GM19351 (cell line): ENCODE data around the gene RNASE1.

Experiments
- ATAC-seq: cut with Tn5 transposase; IDR thresholded peaks from one replicate; pipeline ENCODE4 v1.9.1; 2021; ENCODE audit warnings: mild to moderate bottlenecking, moderate library complexity; ENCODE audit not compliant: unreplicated experiment

Gene RNASE1

DNA sequence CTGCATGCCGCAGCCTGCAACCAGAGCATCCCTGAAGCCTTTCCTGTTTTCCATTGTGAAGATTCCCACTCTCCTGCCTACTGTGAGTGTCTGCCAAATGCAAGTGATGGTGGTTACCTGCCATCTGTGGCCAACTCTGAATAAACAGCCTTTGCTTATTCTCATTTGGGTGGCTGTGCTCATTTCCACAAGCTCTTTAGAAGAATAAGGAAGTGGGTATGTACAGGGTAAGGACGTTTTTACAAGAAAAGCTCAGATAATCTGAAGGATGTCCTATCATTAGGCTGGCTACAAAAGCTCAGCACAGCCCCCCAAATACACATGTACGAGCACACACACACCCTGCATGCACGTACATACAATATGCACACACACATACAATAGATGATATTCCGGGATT is 7.3 kb upstream of the RNASE1 start:
- ATAC-seq = no peak

DNA sequence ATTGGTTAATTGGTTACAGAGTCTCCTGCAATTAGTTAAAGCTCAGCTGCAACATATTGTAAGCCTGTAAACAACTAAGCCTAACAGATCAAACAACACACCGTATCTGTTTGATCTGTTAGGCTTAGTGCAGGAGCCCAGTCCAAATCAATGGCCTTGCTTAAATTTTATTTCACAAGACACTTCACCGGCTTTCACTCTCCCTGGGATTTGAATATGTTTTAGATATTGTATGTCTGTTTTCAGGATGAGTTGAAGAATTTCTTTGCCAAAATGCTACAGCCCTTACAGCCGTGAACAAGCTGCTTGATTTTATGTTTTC is 5.5 kb upstream of the RNASE1 start:
- ATAC-seq = no peak

DNA sequence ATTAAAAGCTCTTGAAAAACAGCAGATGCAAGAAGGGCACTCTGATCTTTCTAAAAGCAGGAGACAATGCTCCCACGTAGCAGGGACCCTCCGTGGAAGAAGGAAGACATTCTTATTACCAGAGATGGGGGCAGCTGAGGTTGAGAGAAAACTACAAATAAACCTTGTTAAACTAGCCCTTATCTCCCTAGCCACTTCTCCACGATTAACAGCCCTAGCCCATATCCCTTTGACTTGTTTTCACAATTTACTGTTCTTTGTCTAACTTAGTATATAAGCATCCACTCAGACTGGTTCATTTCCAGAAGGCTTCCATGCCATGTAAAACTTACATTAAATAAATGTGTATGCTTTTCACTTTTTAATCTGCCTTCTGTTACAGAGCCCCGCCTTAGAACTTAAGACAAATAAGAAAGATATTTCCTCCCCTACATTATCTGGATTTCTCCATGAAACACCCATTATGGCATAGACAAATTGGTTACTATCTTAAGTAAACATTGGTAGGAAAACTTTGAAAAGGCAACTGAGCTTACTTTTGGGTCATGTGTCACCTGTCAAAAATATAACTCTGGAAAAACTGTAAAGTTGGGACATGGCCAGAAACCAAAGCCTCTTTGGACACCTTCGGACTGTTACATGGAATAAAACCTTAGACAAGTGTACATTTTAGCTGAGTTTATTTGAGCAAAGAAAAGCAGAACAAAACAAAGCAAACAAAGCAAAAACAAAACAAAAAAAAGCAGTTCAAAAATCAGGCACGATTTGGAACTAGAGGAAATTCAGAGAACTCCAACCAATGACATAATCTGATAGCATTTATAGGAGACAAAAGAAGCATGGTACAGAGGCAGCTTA is 4.9 kb upstream of the RNASE1 start:
- no peak for ATAC-seq

DNA sequence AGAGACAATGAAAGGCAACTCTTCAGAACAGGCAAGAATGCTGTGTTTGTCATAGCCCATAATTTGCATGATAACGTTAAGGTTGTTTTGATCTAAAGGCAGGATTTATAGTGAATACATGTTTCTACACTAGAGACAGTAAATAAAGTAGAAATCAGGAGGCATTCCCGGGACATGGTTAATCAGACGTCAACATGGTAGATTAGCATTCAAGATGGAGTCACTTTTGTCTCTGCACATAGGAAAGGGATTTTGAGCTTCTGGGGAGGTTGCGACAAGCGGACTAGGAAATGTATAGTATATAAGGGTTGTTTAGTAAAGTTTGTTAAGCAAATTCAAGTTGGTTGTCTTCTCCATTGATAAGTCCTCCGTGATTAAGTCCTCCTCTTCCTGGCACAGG is 2.8 kb upstream of the RNASE1 start:
- ATAC-seq = no peak

DNA sequence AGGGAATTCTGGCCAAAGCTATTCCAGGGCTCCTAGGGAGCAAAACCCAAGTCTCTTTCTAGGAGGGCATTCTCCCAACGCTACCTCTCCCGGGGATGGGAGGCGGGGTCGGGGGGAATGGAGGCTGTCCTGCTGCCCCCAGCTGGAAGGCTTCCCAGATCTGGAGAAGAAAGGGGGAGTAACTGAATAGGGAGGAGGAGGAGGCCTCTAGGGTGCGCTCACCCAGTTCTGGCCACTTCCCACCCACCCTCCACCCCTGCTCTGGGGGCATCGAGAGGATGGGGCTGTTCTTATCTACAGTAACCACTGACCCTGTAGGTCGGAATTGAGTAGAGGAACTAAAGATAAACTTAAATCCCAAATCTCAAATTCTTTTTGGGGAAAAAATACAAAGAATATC is 579 bp upstream of the RNASE1 start:
- ATAC-seq = no peak

DNA sequence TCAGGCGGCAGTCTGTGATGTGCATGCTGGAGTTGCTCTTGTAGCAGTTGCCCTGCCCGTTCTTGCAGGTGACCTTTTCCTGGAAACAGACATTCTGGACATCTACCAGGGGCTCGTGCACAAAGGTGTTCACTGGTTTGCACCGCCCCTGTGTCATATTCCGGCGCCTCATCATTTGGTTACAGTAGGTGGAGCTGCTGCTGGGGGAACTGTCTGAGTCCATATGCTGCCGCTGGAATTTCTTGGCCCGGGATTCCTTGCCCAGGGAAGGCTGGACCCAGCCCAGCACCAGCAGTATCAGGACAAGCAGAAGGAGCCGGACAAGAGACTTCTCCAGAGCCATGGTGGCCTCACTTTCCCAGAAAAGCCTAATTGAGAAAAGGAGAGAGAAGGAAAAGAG is 918 bp downstream of the RNASE1 start:
- no peak for ATAC-seq

DNA sequence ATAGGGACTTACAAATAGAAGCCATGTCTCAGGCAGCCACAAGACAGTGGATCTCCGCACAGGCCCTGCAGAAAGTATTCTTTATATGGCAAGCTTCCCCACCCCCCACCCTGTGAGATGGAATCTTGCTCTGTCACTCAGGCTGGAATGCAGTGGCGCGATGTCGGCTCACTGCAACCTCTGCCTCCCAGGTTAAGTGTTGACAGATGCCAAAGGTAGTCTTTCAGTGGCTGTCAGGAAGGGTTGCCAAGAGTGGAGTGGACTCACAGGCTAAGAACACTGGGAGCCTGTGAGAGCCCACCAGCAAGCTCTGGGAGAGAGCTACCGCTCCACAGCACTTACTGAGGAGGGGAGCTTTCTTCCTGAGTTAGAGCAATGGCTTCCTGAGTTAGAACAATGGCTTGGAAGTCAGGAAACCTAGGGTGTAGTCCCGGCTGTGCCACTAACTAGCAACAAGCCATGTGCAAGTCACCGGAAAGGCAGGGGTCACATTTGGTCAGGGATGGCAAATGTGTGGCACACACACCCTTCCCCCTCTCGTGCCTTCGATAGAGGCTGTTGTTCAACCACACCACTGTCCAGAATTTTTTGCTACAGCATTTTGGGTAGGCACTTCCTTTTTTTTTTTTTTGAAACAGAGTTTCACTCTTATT is 2.6 kb downstream of the RNASE1 start:
- no peak for ATAC-seq

DNA sequence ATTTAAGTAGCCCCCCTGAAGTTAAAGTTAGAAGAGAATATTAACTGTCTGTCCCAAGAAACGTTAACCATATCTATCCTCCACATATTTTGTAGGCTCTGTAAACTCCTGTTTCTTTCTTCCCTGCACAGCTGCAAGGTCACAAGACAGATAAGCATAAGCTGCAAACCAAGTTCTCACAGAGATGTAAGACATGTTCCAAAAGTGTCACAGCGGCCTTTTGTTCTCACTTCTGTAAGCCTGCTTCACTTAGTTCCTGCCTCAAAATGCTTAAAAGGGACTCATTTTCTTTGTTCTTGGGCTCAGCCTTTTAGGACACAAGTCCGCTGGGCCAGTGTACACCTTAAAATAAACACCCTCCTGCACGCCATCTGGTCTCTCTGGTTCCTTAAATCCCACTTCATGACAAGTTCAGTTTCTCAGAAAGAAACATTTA is 3.2 kb downstream of the RNASE1 start:
- no peak for ATAC-seq

DNA sequence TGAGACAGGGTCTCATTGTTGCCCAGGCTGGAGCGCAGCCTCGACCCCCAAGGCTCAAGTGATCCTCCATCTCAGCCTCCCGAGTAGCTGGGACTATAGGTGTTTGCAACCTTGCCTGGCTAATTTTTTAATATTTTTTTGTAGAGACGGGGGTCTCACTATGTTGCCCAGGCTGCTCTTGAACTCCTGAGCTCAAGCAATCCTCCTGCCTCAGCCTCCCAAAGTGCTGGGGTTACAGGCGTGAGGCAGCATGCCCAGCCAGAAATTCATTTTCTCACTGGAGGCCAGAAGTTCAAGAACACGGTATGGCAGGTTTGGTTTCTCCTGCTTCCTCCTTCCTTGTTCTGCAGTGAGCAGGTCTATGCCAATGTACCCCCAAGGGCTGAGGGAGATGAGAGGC is 3.7 kb downstream of the RNASE1 start:
- ATAC-seq = no peak

DNA sequence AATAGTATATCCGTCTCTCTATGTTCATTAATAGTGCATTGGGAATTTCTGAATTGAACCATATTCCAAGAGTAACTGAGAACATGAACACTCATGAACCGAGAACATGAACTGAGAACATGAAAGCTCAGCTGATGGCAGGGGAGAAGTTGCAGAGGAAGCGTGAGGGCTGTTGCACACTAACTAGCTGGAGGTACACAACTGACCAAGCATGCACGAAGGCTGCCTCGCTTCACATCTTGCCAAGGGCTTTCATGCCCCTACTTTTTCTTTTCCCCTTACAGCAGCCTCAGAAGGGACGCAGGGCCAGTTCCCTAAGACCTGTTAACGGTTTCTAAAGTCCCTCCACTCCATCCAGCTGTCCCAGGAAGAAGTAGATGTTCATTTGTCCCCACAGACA is 4.3 kb downstream of the RNASE1 start:
- ATAC-seq = no peak

DNA sequence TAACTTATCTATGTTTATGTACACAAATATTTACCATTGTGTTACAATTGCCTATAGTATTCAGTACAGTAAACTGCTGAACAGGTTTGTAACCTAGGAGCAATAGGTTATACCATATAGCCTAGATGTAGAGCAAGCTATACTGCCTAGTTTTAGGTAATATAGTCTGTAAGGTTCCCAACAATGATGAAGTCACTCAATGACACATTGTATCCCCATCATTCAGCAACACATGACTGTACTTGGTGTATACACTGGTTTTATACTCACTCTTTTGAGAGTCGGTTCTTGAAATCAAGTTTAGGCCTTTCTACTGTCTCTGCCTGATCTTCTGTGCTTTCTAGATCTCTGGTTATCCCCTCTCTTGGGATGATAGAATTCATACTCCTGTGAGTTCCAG is 5.5 kb downstream of the RNASE1 start:
- ATAC-seq = no peak

DNA sequence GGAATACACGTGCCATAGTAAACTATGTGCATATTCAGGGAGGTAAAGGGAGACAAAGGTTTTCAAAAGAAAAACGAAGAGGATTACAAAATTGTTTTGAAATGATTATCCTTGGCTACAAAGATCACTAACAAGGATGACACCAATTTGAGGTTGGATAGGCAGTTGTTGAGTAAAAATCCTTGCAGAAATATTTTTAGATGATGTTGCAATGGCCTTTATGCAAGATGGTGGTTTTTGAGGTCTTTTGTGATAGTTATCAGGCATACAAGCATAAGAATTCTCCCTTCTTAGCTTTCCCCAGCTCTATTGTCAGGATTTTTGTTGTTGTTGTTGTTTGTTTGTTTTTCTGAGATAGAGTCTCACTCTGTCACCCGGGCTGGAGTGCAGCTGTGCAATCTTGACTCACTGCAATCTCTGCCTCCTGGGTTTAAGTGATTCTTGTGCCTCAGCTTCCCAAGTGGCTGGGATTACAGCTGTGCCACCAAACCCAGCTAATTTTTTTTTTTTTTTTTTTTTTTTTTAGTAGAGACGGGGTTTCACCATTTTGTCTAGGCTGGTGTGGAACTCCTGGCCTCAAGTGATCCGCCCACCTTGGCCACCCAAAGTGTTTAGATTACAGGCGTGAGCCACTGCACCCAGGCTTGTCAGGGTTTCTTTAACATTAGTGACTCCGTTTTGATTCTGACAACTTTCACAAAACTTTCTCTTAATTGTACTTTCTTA is 7.8 kb downstream of the RNASE1 start:
- no peak for ATAC-seq

DNA sequence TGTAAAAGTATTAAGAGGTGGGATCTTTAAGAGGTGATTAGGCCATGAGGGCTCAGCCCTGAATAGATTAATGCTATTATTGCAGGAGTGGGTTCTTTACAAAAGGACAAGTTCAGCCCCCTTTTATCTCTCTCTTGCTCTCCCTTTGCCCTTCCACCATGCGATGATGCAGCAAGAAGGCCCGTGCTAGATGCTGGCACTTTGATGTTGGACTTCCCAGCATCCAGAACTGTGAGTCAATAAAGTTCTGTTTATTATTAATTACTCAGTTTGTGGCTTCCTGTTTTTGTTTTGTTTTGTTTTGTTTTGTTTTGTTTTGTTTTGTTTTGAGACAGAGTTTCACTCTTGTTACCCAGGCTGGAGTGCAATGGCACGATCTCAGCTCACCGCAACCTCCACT is 10.1 kb downstream of the RNASE1 start:
- ATAC-seq = no peak

DNA sequence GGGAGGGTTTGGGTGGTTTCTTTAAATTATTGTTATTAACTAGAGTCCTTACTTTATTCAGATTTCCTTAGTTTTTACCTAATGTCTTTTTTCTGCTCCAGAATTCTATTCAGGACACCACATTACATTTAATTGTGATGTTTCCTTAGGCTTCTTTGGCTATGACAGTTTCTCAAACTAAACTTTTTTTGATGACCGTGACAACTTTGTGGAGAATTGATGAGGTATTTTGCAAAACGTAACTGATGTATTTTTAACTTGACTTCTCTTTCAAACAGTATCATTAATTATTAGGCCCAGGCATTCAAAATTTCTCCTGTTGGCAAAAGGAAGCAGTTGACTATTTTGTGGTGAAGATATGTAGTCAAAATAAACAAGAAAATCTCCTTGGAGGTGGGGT is 11.0 kb downstream of the RNASE1 start:
- no peak for ATAC-seq

DNA sequence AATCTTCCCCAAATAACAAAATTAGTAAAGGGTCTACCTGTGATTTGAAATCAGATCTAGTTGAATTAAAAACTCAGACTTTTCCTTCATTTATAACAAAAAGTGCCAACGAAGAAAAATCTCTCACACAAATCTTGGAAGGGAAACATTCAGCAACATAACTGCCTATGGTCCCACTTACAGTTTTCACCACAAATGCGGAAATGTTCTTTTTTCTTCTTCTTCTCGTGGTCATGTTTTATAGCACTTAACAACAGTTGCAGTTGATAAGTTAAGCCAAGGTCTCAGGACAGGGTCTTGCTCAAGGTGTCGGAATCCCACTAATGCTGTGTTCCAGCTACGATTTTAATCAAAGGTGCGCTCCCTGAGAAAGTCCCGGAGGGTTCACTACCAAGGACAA is 11.5 kb downstream of the RNASE1 start:
- ATAC-seq = no peak

DNA sequence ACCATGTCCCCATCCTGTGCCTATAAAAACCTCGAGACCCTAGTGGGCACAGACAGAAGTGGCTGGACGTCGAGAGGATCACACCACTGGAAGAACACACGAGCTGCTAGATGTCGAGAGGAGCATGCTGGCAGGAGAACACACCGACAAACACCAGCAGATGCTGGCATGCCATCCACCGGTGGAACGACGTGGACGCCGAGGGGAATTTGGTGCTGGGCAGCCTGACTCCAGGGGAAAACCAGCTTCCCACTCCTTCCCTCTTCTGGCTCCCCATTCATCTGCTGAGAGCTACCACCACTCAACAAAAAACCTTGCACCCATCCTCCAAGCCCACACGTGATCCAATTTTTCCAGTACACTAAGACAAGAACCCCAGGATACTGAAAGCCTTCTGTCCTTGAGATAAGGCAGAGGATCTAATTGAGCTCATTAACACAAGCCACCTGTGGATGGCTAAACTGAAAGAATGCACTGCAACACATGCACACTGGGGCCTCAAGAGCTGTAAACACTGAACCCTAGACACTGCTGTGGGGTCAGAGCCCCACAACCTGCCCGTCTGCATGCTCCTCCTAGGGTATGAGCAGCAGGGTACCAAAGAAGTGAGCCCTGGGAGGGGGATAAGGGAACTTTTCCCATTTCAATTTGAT is 12.1 kb downstream of the RNASE1 start:
- no peak for ATAC-seq

DNA sequence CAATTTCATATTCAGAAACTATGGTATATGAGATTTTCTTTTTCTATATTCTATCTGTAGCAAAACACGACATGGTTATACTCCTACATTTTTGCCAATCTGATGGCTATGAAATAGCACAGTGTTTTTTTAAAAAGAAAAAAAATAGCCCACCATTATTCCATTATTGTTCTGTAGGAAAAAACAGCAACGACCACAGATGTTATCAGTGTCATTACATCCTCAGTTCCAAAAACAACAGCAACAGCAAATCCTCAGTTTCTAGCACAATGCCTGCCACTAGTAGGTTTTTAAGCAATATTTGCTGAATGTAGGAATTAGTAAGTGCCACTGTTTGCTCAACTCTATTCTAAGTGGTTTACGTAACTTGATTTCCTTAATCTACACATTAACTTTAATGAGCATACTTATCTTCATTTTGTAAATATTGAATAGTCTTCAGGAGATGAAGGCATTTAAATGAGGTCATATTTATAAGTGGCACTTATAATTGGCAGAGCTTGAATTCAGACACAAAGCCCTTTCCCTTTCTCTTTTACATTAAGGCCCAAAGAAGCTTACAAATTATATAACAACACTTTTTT is 13.3 kb downstream of the RNASE1 start:
- ATAC-seq = no peak

DNA sequence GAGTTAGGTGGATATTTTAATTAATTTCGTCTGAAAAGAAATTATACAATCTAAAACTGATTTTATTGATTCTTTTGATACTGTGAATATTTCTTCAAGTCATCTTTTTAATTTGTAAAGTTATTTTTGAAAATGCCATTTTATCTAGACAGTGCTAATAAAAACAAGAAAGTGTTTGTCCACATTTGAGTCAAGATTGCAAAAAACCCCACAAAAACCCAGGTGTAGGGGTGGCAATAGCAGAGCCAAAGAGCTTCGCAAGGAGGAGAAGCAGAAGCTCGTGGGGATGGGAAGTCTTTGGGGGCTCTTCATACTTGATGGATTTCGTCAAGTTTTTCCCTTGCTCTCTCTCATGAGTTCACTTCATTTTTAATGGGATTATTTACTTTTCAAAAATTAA is 15.6 kb downstream of the RNASE1 start:
- ATAC-seq = no peak

DNA sequence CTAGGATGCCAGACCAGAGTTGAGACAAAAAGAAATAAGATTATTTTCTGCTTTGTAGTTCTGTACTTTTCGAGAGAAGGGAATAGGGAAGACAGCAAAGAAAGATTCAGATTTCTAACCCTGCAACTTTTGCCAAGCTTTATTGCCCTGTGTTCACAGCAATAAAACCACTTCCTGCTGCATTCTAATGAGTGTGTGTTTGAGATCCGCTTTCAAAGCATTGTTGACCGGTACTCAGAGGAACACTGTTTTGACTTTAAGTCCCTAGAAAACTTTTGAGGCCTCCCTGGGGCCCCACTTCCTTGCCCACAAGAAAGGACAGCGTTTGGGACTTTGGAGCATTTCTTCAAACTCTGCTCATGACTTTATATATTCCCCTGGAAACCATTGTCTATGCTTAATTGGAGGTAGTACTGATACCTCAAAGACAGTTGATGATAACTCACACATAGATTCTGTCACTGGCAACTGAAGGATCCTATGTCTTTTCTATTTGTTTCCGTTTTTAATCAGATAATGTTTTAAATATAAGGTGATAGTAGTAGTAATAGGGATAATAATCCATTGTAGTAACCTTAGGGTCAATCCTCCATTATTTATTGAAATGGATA is 20.3 kb downstream of the RNASE1 start:
- ATAC-seq = no peak

DNA sequence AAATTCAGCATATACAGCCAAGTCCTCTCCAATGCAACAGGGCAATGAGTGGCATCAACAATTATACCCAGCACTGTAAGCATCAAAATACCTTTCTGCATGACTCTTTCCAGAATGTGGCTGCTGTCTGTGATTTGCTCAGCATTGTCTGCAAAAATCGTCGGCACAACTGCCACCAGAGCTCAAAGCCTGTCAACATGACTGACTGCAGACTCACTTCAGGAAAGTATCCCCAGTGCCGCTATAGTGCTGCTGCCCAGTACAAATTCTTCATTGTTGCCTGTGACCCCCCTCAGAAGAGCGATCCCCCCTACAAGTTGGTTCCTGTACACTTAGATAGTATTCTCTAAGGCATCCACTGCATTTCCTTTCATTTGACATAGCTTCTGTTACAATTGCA is 20.8 kb downstream of the RNASE1 start:
- no peak for ATAC-seq

DNA sequence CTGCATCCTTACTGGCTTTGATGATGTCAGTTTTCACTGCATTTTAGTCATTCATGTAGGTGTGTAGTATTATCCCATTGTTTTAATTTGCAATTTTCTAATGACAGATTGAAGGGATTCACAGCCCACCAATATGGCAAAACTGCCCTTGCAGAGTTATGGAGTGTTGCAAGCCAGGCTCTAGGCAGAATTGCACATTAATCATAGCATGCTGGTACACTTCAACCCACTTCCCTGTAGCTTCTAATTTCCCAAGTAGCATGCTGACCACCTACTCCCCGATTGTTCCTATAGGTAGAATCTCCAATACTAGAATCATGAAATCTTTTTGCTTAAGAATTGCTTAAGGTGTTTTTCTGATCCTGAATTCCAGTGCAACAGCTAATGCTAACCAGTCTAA is 26.7 kb downstream of the RNASE1 start:
- ATAC-seq = no peak
